Body of pancreas (tissue), 4 donors: Measurements from ENCODE around the gene RNU6-9. TPM values are rescaled to one million over a fixed set of nuclear protein-coding genes. Genes with fewer than 3 reads are reported as not detected.

Experiments
- ATAC-seq: fragments of 150-250 bp; one replicate; pipeline ENCODE4 v1.9.1; 2016
- DNase-seq, 4 donors: peaks; one replicate each; pipeline ENCODE4 v3.0.0-alpha.2; 2019
- H3K27ac ChIP-seq, 4 donors: fragments of 200-600 bp; sonication (generic); 1 replicate in 3 of 4; 2 replicates in 1 of 4; pipeline versions ENCODE4 v1.5.1 to v1.6.1; 2016 to 2019; ENCODE audit warnings: mild to moderate bottlenecking in 1 of 4, mixed read lengths in 1 of 4, moderate library complexity in 1 of 4
- H3K27me3 ChIP-seq, 2 donors: fragments of 200-600 bp; sonication (generic); one replicate each; pipeline ENCODE4 v1.6.0; 2016; ENCODE audit warnings: mild to moderate bottlenecking in 1 of 2
- H3K36me3 ChIP-seq, 2 donors: fragments of 200-600 bp; sonication (generic); replicated peaks in 1 of 2; 2 replicates each; pipeline ENCODE4 v1.5.1; 2016; ENCODE audit warnings: low read depth in 2 of 2; ENCODE audit not compliant: insufficient read depth in 1 of 2
- H3K4me1 ChIP-seq: fragments of 200-600 bp; sonication (generic); one replicate; pipeline ENCODE4 v1.6.0; 2016
- H3K4me3 ChIP-seq, 2 donors: fragments of 200-600 bp; sonication (generic); 1 replicate in 1 of 2; 2 replicates in 1 of 2; pipeline ENCODE4 v1.5.1; 2016 to 2019
- H3K9me3 ChIP-seq, 3 donors: fragments of 200-600 bp; sonication (generic); 1 replicate in 2 of 3; 2 replicates in 1 of 3; pipeline ENCODE4 v1.5.1; 2016
- POLR2A ChIP-seq, 3 donors: fragments of 450-650 bp; IDR thresholded peaks; one replicate each; pipeline ENCODE4 v1.6.1; 2016; ENCODE audit warnings: antibody characterized with exemption in 3 of 3, mild to moderate bottlenecking in 2 of 3
- WGBS, 2 donors: methylation state at CpG; one replicate each; pipeline ENCODE4 v1.1.5; 2017; 5-methylcytosine and 5-hydroxymethylcytosine counted together
- intact Hi-C: fragments of 100-400 bp; cut with DNase I; formaldehyde crosslinking; loops from one replicate; pipeline ENCODE4 v1.15.1; 2023
- total RNA-seq, 2 donors: library from RNA; depleted of rRNA; stranded (reverse); fragments of >200 nt; gene quantifications; one replicate each; pipeline ENCODE4 v1.1.0, GENCODE V29; 2016
- TF ChIP-seq, protein P1 (sequence below), 7 experiments: fragments of 450-650 bp in 4 of 7; fragments of 200-600 bp in 3 of 7; sonication (generic) in 3 of 7; IDR thresholded peaks; one replicate each; pipeline ENCODE4 v1.5.1; 2016 to 2019; ENCODE audit warnings: antibody characterized with exemption in 7 of 7

Gene RNU6-9
- total RNA-seq, 2 donors from 2014 or later: not detected

DNA sequence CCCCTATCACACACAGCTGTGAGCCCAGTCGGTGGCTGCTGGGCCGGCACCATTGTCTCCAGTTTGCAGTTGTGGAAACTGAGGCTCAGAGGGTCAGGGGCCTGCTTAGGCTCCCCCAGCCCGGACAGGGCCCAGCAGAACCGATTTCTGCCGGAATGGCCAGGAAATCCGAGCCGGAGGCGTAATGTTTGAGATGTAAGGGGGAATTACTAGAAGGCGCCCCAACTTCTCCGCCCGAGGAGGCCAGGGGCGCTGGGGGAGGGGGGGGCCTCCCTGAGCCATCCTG, 24.8 kb downstream of the RNU6-9 start:
- no peaks in the 10 kb centered on the region for H3K36me3 ChIP-seq
- intact Hi-C loops: loop anchor here (5.0 kb wide), 2 partner anchors 56 to 146 kb away; no protein-coding TSS in a partner anchor
- TF ChIP-seq, protein P1, sequence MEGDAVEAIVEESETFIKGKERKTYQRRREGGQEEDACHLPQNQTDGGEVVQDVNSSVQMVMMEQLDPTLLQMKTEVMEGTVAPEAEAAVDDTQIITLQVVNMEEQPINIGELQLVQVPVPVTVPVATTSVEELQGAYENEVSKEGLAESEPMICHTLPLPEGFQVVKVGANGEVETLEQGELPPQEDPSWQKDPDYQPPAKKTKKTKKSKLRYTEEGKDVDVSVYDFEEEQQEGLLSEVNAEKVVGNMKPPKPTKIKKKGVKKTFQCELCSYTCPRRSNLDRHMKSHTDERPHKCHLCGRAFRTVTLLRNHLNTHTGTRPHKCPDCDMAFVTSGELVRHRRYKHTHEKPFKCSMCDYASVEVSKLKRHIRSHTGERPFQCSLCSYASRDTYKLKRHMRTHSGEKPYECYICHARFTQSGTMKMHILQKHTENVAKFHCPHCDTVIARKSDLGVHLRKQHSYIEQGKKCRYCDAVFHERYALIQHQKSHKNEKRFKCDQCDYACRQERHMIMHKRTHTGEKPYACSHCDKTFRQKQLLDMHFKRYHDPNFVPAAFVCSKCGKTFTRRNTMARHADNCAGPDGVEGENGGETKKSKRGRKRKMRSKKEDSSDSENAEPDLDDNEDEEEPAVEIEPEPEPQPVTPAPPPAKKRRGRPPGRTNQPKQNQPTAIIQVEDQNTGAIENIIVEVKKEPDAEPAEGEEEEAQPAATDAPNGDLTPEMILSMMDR (IDR thresholded peaks at IDR 0.05): no peak
- TF ChIP-seq POLR2A (IDR thresholded peaks at IDR 0.05): no peak
- peaks cover 43% of the 10 kb centered on the region for H3K4me1 ChIP-seq
- no peaks in the 10 kb centered on the region for H3K9me3 ChIP-seq
- H3K4me3 ChIP-seq: no peak overlapping the region
- WGBS, 2 donors: 5% methylated on average over 10 of the region's 12 CpGs; no CpG with 5 or more reads in 1 of the 2 donors
- DNase-seq (no peak), ATAC-seq (no peak)
- H3K27me3 ChIP-seq: peaks cover 0 to 22% of the 10 kb centered on the region in 2 donors
- no peak overlapping the region for H3K27ac ChIP-seq

DNA sequence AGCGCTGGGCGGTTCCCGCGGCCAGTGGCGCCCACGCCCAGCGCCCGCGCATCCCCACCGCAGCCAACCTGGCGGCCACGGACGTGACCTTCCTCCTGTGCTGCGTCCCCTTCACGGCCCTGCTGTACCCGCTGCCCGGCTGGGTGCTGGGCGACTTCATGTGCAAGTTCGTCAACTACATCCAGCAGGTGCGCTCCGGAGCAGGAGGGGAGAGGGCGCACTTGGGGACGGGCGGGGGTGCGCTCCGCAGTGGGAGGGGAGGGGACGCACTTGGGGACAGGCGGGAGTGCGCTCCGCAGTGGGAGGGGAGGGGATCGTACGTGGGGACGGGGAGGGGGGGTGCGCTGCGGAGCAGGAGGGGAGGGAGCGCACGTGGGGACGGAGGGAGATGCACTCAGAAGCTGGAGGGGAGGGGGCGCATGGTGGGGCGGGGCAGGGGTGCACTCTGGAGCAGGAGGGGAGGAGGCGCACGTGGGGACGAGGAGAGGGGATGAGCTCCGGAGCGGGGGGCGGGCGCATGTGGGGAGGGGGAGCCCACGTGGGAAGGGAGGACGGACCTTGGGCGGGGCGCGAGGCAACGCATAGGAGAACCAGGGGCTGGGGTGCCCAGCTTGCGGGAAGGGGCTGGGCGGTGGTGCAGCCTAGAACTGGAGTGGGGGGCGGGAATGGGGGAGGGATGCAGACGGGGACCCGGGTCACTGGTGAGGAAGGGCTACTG, 25.4 kb downstream of the RNU6-9 start:
- TF ChIP-seq, protein P1 (IDR thresholded peaks at IDR 0.05): no peak
- no peak for TF ChIP-seq POLR2A (IDR thresholded peaks at IDR 0.05)
- 3 to 7% methylated on average over 19 to 37 of the region's 58 CpGs for WGBS, 2 donors
- H3K27me3 ChIP-seq: peaks cover 0 to 22% of the 10 kb centered on the region in 2 donors
- DNase-seq (no peak), ATAC-seq (no peak)
- intact Hi-C loops: loop anchor here (5.0 kb wide), 2 partner anchors 56 to 146 kb away; no protein-coding TSS in a partner anchor
- no peaks in the 10 kb centered on the region for H3K9me3 ChIP-seq
- no peak overlapping the region for H3K4me3 ChIP-seq
- no peak overlapping the region for H3K27ac ChIP-seq
- H3K36me3 ChIP-seq: no peaks in the 10 kb centered on the region
- H3K4me1 ChIP-seq: peaks cover 41% of the 10 kb centered on the region

DNA sequence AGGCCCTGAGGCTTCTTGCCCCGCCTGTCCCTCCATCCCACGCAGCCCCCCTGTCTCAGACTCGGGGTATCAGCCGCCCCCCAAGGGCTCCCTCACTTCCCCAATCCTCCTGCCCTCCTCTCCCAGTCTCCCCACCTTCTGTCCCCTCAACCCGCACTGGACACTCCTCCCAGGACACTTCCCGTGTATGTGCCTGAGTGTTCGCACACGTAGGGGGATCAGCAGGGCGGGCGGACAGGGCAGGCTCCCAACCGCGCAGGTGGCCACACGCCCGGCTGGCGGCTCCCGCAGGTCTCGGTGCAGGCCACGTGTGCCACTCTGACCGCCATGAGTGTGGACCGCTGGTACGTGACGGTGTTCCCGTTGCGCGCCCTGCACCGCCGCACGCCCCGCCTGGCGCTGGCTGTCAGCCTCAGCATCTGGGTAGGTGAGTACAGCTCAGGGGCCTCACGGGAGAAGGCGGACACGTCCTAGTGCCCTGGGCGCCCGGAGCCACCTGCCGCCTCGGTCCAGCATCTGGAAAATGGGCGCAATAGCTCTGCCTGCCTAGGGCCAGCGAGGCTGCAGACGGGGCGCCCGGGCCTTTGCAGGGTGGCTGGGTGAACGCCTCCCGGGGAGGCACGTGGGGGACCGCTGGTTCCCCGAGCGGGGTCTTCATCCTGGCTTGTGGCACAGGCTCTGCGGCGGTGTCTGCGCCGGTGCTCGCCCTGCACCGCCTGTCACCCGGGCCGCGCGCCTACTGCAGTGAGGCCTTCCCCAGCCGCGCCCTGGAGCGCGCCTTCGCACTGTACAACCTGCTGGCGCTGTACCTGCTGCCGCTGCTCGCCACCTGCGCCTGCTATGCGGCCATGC, 26.1 kb downstream of the RNU6-9 start:
- Histone ChIP-seq H3K9me3 (no peaks in the 10 kb centered on the region), H3K4me3 (no peak overlapping the region), H3K27ac (no peak overlapping the region), H3K4me1 (peaks cover 42% of the 10 kb centered on the region), H3K27me3 (peaks cover 0 to 22% of the 10 kb centered on the region in 2 donors), H3K36me3 (no peaks in the 10 kb centered on the region)
- DNase-seq (no peak), ATAC-seq (no peak)
- TF ChIP-seq POLR2A (IDR thresholded peaks at IDR 0.05): no peak
- TF ChIP-seq, protein P1 (IDR thresholded peaks at IDR 0.05): no peak
- WGBS, 2 donors: 4 to 13% methylated on average over 4 to 43 of the region's 68 CpGs
- intact Hi-C loops: loop anchor here (5.0 kb wide), 2 partner anchors 57 to 147 kb away; no protein-coding TSS in a partner anchor

- peak; percentile 5 for ATAC-seq
- H3K9me3 ChIP-seq: no peaks in the 10 kb centered on the region
- no peak overlapping the region for H3K27ac ChIP-seq
- H3K4me3 ChIP-seq: no peak overlapping the region
- intact Hi-C loops: no loop called here
- peaks cover 0 to 22% of the 10 kb centered on the region in 2 donors for H3K27me3 ChIP-seq
- TF ChIP-seq POLR2A (IDR thresholded peaks at IDR 0.05): no peak
- TF ChIP-seq, protein P1 (IDR thresholded peaks at IDR 0.05): peak in 2 of 7 experiments; percentile 6
- 5 to 6% methylated on average over 3 to 50 of the region's 84 CpGs for WGBS, 2 donors
- H3K36me3 ChIP-seq: no peaks in the 10 kb centered on the region
- H3K4me1 ChIP-seq: peaks cover 50% of the 10 kb centered on the region
- peak in 2 of 4 donors; percentile 55 to 68 for DNase-seq
Observed at GRCh38 chr19:920051-920864, 27.0 kb downstream of the RNU6-9 start.
